ENCODE measurements around the gene ANKFN1.

DNA sequence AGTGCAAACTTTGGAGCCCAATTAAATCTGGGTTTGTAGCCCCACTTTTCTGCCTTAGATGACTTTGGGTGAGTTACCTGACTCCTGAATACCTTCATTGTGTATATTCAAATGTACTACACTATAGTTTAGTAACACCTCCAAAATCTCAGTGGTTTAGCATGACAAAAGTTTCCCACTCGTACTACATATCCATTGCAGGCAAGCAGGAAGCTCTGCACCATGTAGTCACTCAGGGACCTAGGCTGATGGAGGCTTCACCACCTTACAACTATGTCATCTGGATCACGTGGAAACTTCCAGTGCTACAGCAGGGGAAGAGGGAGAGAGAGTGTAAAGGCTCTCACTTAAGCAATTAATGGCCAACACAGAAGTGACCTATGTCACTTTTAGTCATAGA lies 14.2 kb downstream of the ANKFN1 start:
- TF ChIP-seq CTCF (IDR thresholded peaks at IDR 0.05) (no peak), POLR2A (IDR thresholded peaks at IDR 0.05) (no peak), POLR2AphosphoS5 (IDR thresholded peaks at IDR 0.05) (no peak)
